ENCODE data around the gene EMSY.

The EMSY gene

GRCh38 chr11:76523786-76524436 lies 79.1 kb downstream of the EMSY start:
- no peak for DNase-seq (ENCODE audit: low read depth in 3 of 3)

- DNase-seq (ENCODE audit: low read depth in 3 of 3) = no peak
Measured at GRCh38 chr11:76524461-76524860, 79.6 kb downstream of the EMSY start.

- no peak for DNase-seq (ENCODE audit: low read depth in 3 of 3)
Measured at GRCh38 chr11:76524919-76525318, 80.1 kb downstream of the EMSY start.

GRCh38 chr11:76526878-76527277 lies 82.1 kb downstream of the EMSY start:
- DNase-seq (ENCODE audit: low read depth in 3 of 3) = no peak

- no peak for DNase-seq (ENCODE audit: low read depth in 3 of 3)
Measured at GRCh38 chr11:76542436-76542835, 97.6 kb downstream of the EMSY start.

GRCh38 chr11:76543006-76543703 lies 98.3 kb downstream of the EMSY start:
- DNase-seq (ENCODE audit: low read depth in 3 of 3) = no peak

- no peak for DNase-seq (ENCODE audit: low read depth in 3 of 3)
Measured at GRCh38 chr11:76550781-76551180, 106.0 kb downstream of the EMSY start.

- DNase-seq (ENCODE audit: low read depth in 3 of 3) = no peak
Measured at GRCh38 chr11:76551400-76551799, 106.6 kb downstream of the EMSY start.

GRCh38 chr11:76552987-76553386 lies 108.2 kb downstream of the EMSY start:
- DNase-seq (ENCODE audit: low read depth in 3 of 3) = no peak

- no peak for DNase-seq (ENCODE audit: low read depth in 3 of 3)
Measured at GRCh38 chr11:76553554-76554476, 109.0 kb downstream of the EMSY start.

- DNase-seq (ENCODE audit: low read depth in 3 of 3) = no peak
Measured at GRCh38 chr11:76554767-76555166, 109.9 kb downstream of the EMSY start.

GRCh38 chr11:76557466-76557865 lies 112.6 kb downstream of the EMSY start:
- no peak for DNase-seq (ENCODE audit: low read depth in 3 of 3)

GRCh38 chr11:76558473-76558872 lies 113.7 kb downstream of the EMSY start:
- no peak for DNase-seq (ENCODE audit: low read depth in 3 of 3)

- DNase-seq (ENCODE audit: low read depth in 3 of 3) = no peak
Measured at GRCh38 chr11:76558891-76559290, 114.1 kb downstream of the EMSY start.

GRCh38 chr11:76559346-76559745 lies 114.5 kb downstream of the EMSY start:
- no peak for DNase-seq (ENCODE audit: low read depth in 3 of 3)

GRCh38 chr11:76560219-76560618 lies 115.4 kb downstream of the EMSY start:
- no peak for DNase-seq (ENCODE audit: low read depth in 3 of 3)

GRCh38 chr11:76561245-76561644 lies 116.4 kb downstream of the EMSY start:
- DNase-seq (ENCODE audit: low read depth in 3 of 3) = no peak

- no peak for DNase-seq (ENCODE audit: low read depth in 3 of 3)
Measured at GRCh38 chr11:76562541-76562940, 117.7 kb downstream of the EMSY start.

- no peak for DNase-seq (ENCODE audit: low read depth in 3 of 3)
Measured at GRCh38 chr11:76564364-76564763, 119.5 kb downstream of the EMSY start.

GRCh38 chr11:76566811-76567210 lies 122.0 kb downstream of the EMSY start:
- no peak for DNase-seq (ENCODE audit: low read depth in 3 of 3)

GRCh38 chr11:76567261-76567660 lies 122.4 kb downstream of the EMSY start:
- DNase-seq (ENCODE audit: low read depth in 3 of 3) = no peak

GRCh38 chr11:76568139-76568538 lies 123.3 kb downstream of the EMSY start:
- DNase-seq (ENCODE audit: low read depth in 3 of 3) = no peak

GRCh38 chr11:76568621-76569020 lies 123.8 kb downstream of the EMSY start:
- DNase-seq (ENCODE audit: low read depth in 3 of 3) = no peak
